Mesendoderm (in vitro differentiated cells): ENCODE data around the gene FAM120A.

ENCODE experiments used
- DNase-seq: peaks from one replicate; pipeline ENCODE4 v3.0.0; 2013
- H2AK5ac ChIP-seq: 2 replicates; pipeline ENCODE4 v1.6.1; 2013; ENCODE audit warnings: low read length, inconsistent platforms
- H2BK120ac ChIP-seq: 2 replicates; pipeline ENCODE4 v1.6.1; 2013; ENCODE audit warnings: low read depth, mild to moderate bottlenecking, low read length, moderate library complexity, mixed read lengths
- H2BK15ac ChIP-seq: replicated peaks from 2 replicates; pipeline ENCODE4 v1.6.1; 2013; ENCODE audit warnings: low read depth, mild to moderate bottlenecking, moderate library complexity
- H2BK5ac ChIP-seq: 2 replicates; pipeline ENCODE4 v1.6.1; 2013; ENCODE audit warnings: low read length, inconsistent platforms
- H3K18ac ChIP-seq: 2 replicates; pipeline ENCODE4 v1.6.1; 2013; ENCODE audit warnings: mild to moderate bottlenecking, low read length, mixed read lengths
- H3K23ac ChIP-seq: one replicate; pipeline ENCODE4 v1.6.1; 2013; ENCODE audit warnings: low read length
- H3K27ac ChIP-seq: 2 replicates; pipeline ENCODE4 v1.5.1; 2013; ENCODE audit warnings: low read depth, mild to moderate bottlenecking, inconsistent platforms, low read length, moderate library complexity
- H3K27me3 ChIP-seq: 2 replicates; pipeline ENCODE4 v1.6.1; 2013; ENCODE audit warnings: low read length, control low read depth, mild to moderate bottlenecking, inconsistent platforms; ENCODE audit not compliant: insufficient read depth, poor library complexity
- H3K36me3 ChIP-seq: 2 replicates; pipeline ENCODE4 v1.6.1; 2013; ENCODE audit warnings: low read length, inconsistent platforms; ENCODE audit not compliant: control insufficient read depth, insufficient read depth
- H3K4ac ChIP-seq: one replicate; pipeline ENCODE4 v1.6.1; 2013; ENCODE audit warnings: low read depth, mild to moderate bottlenecking, low read length, moderate library complexity
- H3K4me1 ChIP-seq: 2 replicates; pipeline ENCODE4 v1.6.1; 2013; ENCODE audit warnings: low read depth, low read length, inconsistent platforms; ENCODE audit not compliant: control insufficient read depth
- H3K4me2 ChIP-seq: 2 replicates; pipeline ENCODE4 v1.6.1; 2013; ENCODE audit warnings: low read length
- H3K4me3 ChIP-seq: 2 replicates; pipeline ENCODE4 v1.5.1; 2013; ENCODE audit warnings: mild to moderate bottlenecking, low read length
- H3K56ac ChIP-seq: one replicate; pipeline ENCODE4 v1.6.1; 2013; ENCODE audit warnings: low read length
- H3K79me1 ChIP-seq: 2 replicates; pipeline ENCODE4 v1.6.1; 2013; ENCODE audit warnings: low read length, inconsistent platforms
- H3K79me2 ChIP-seq: 2 replicates; pipeline ENCODE4 v1.6.1; 2013; ENCODE audit warnings: mild to moderate bottlenecking, low read length; ENCODE audit not compliant: control insufficient read depth, insufficient read depth
- H3K9ac ChIP-seq: 2 replicates; pipeline ENCODE4 v1.6.1; 2013; ENCODE audit warnings: low read length, inconsistent platforms
- H4K5ac ChIP-seq: one replicate; pipeline ENCODE4 v1.6.1; 2013; ENCODE audit warnings: low read length
- H4K8ac ChIP-seq: one replicate; pipeline ENCODE4 v1.6.1; 2013; ENCODE audit warnings: low read depth, mild to moderate bottlenecking, control low read depth, low read length, moderate library complexity
- WGBS: extraction: QIAGEN DNeasy Blood & Tissue Kit; methylation state at CpG from one replicate; pipeline ENCODE4 v1.1.7; 2013; ENCODE audit warnings: low lambda C conversion rate, missing lambda C conversion rate; ENCODE audit not compliant: insufficient coverage; ENCODE audit errors: extremely low coverage; 5-methylcytosine and 5-hydroxymethylcytosine counted together

FAM120A gene

GRCh38 chr9:93432964-93433363, 18.5 kb upstream of the FAM120A start:
- no peaks in the 10 kb centered on the region for H3K79me1 ChIP-seq
- H3K27ac ChIP-seq: no peak overlapping the region
- DNase-seq: no peak
- no peak overlapping the region for H2BK15ac ChIP-seq
- H4K5ac ChIP-seq: no peak overlapping the region
- H3K27me3 ChIP-seq: no peaks in the 10 kb centered on the region
- H3K4me2 ChIP-seq: no peak overlapping the region
- no peaks in the 10 kb centered on the region for H3K4me1 ChIP-seq
- no CpG with 5 or more reads among the region's 1 CpG for WGBS
- H3K56ac ChIP-seq: no peak overlapping the region
- H3K79me2 ChIP-seq: no peaks in the 10 kb centered on the region
- H3K36me3 ChIP-seq: no peaks in the 10 kb centered on the region
- no peak overlapping the region for H4K8ac ChIP-seq
- no peak overlapping the region for H3K4ac ChIP-seq
- H3K4me3 ChIP-seq: no peak overlapping the region
- H3K18ac ChIP-seq: no peak overlapping the region
- no peak overlapping the region for H2AK5ac ChIP-seq
- H3K9ac ChIP-seq: no peak overlapping the region
- H3K23ac ChIP-seq: no peak overlapping the region
- H2BK120ac ChIP-seq: no peak overlapping the region
- no peak overlapping the region for H2BK5ac ChIP-seq

- Histone ChIP-seq H3K23ac (no peak overlapping the region), H2BK120ac (no peak overlapping the region), H2BK15ac (no peak overlapping the region), H3K56ac (no peak overlapping the region), H3K4me1 (no peaks in the 10 kb centered on the region), H3K4ac (no peak overlapping the region), H2AK5ac (no peak overlapping the region), H3K27me3 (no peaks in the 10 kb centered on the region), H3K36me3 (no peaks in the 10 kb centered on the region), H3K79me1 (no peaks in the 10 kb centered on the region), H2BK5ac (no peak overlapping the region), H3K4me2 (no peak overlapping the region), H3K18ac (no peak overlapping the region), H3K4me3 (no peak overlapping the region), H4K5ac (no peak overlapping the region), H3K9ac (no peak overlapping the region), H3K79me2 (no peaks in the 10 kb centered on the region), H4K8ac (no peak overlapping the region), H3K27ac (no peak overlapping the region)
- WGBS: no CpG with 5 or more reads among the region's 3 CpGs
- DNase-seq: no peak
Measured at GRCh38 chr9:93434056-93434455, 17.4 kb upstream of the FAM120A start.

GRCh38 chr9:93435386-93435785, 16.1 kb upstream of the FAM120A start:
- no peaks in the 10 kb centered on the region for H3K4me1 ChIP-seq
- H3K4me3 ChIP-seq: no peak overlapping the region
- no peaks in the 10 kb centered on the region for H3K27me3 ChIP-seq
- H3K79me1 ChIP-seq: no peaks in the 10 kb centered on the region
- no peak overlapping the region for H3K27ac ChIP-seq
- no peak overlapping the region for H3K9ac ChIP-seq
- H3K18ac ChIP-seq: no peak overlapping the region
- H3K56ac ChIP-seq: no peak overlapping the region
- DNase-seq: no peak
- no peak overlapping the region for H2AK5ac ChIP-seq
- H3K4me2 ChIP-seq: no peak overlapping the region
- no peak overlapping the region for H2BK5ac ChIP-seq
- no peaks in the 10 kb centered on the region for H3K79me2 ChIP-seq
- no peak overlapping the region for H2BK120ac ChIP-seq
- H3K23ac ChIP-seq: no peak overlapping the region
- WGBS: no CpG with 5 or more reads among the region's 8 CpGs
- H3K36me3 ChIP-seq: no peaks in the 10 kb centered on the region
- H4K5ac ChIP-seq: no peak overlapping the region
- H4K8ac ChIP-seq: no peak overlapping the region
- H3K4ac ChIP-seq: no peak overlapping the region
- H2BK15ac ChIP-seq: no peak overlapping the region

- Histone ChIP-seq H3K18ac (no peak overlapping the region), H3K9ac (no peak overlapping the region), H3K4me2 (no peak overlapping the region), H3K36me3 (no peaks in the 10 kb centered on the region), H3K79me1 (no peaks in the 10 kb centered on the region), H3K79me2 (no peaks in the 10 kb centered on the region), H2BK15ac (no peak overlapping the region), H3K4me1 (no peaks in the 10 kb centered on the region), H2AK5ac (no peak overlapping the region), H4K5ac (no peak overlapping the region), H3K56ac (no peak overlapping the region), H3K4ac (no peak overlapping the region), H3K4me3 (no peak overlapping the region), H2BK120ac (no peak overlapping the region), H3K27ac (no peak overlapping the region), H2BK5ac (no peak overlapping the region), H4K8ac (no peak overlapping the region), H3K27me3 (no peaks in the 10 kb centered on the region), H3K23ac (no peak overlapping the region)
- no peak for DNase-seq
- WGBS: no CpG with 5 or more reads among the region's 6 CpGs
Measured at GRCh38 chr9:93436218-93436617, 15.3 kb upstream of the FAM120A start.

- Histone ChIP-seq H3K56ac (no peak overlapping the region), H2BK15ac (no peak overlapping the region), H3K79me1 (no peaks in the 10 kb centered on the region), H3K27ac (no peak overlapping the region), H3K9ac (no peak overlapping the region), H4K8ac (no peak overlapping the region), H3K79me2 (no peaks in the 10 kb centered on the region), H3K18ac (no peak overlapping the region), H3K27me3 (no peaks in the 10 kb centered on the region), H3K36me3 (no peaks in the 10 kb centered on the region), H3K4me1 (no peaks in the 10 kb centered on the region), H3K4me2 (no peak overlapping the region), H4K5ac (no peak overlapping the region), H2AK5ac (no peak overlapping the region), H3K23ac (no peak overlapping the region), H3K4ac (no peak overlapping the region), H2BK5ac (no peak overlapping the region), H2BK120ac (no peak overlapping the region), H3K4me3 (no peak overlapping the region)
- WGBS: no CpG with 5 or more reads among the region's 7 CpGs
- DNase-seq: no peak
Measured at GRCh38 chr9:93436655-93437407, 14.7 kb upstream of the FAM120A start.

GRCh38 chr9:93437996-93438395, 13.5 kb upstream of the FAM120A start:
- no peak overlapping the region for H4K5ac ChIP-seq

More at GRCh38 chr9:93437996-93438395, 13.5 kb upstream of the FAM120A start:
- Histone ChIP-seq H3K9ac (no peak overlapping the region), H3K23ac (no peak overlapping the region), H2BK15ac (no peak overlapping the region), H3K79me2 (no peaks in the 10 kb centered on the region), H3K18ac (no peak overlapping the region), H3K4ac (no peak overlapping the region), H2AK5ac (no peak overlapping the region), H3K27ac (no peak overlapping the region), H3K27me3 (no peaks in the 10 kb centered on the region), H3K4me1 (no peaks in the 10 kb centered on the region), H2BK5ac (no peak overlapping the region), H3K36me3 (no peaks in the 10 kb centered on the region), H3K4me2 (no peak overlapping the region), H4K8ac (no peak overlapping the region), H3K4me3 (no peak overlapping the region), H3K56ac (no peak overlapping the region), H3K79me1 (no peaks in the 10 kb centered on the region), H2BK120ac (no peak overlapping the region)
- no CpG with 5 or more reads among the region's 2 CpGs for WGBS
- no peak for DNase-seq
